HG03060 (cell line): ENCODE measurements around the gene ERFE.

ENCODE experiments used
- ATAC-seq: cut with Tn5 transposase; IDR thresholded peaks from one replicate; pipeline ENCODE4 v1.9.1; 2021; ENCODE audit warnings: low read depth, moderate number of reproducible peaks; ENCODE audit not compliant: unreplicated experiment

ERFE gene

DNA sequence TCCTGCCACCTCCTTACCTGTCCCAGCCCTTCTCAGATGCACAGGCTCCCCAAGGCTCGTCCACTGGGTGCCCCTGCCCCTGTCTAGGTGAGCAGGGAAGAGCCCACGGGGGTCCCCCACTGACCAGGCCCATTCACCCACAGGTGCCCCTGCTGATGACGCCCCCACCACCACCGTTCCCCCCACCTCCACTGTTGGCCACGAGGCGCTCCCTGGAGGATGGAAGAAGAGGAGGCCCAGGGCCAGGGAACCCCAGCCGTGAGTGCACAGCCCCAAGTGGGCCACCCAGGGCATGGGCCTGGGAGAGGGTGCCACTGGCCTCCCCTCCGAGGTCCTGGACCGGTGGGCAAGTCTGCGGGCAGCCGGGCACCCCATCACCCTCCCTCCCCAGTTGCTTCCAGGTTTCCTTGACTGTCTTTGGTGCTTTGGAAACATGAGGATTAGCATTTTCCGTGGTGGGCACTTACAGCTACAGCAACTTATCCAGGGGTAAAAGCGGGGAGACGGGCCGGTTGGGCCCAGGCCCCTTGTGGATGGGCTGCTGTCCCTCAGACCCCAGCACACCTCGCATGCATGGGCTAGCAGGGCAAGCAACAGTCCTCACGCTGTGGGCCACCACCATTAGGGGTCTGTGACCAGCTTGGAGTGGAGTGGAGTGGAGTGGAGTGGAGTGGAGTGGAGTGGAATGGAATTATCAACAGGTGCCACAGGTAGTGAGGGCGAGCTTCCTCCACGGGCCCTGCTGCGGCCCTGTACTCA lies 33.5 kb upstream of the ERFE start:
- ATAC-seq, result no peak

DNA sequence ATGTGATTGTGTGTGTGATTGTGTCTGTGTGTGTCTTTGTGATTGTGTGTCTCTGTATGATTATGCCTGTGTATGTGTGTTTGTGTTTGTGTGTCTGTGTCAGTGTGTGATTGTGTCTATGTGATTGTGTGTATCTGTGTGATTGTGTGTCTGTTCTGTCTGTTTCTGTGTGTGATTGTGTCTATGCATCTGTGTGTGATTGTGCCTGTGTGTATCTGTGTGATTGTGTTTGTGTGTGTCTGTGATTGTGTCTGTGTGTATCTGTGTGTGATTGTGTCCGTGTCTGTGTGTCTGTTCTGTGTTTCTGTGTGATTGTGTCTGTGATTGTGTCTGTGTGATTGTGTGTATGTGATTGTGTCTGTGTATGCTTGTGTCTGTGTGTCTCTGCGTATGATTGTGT lies 32.4 kb upstream of the ERFE start:
- no peak for ATAC-seq

DNA sequence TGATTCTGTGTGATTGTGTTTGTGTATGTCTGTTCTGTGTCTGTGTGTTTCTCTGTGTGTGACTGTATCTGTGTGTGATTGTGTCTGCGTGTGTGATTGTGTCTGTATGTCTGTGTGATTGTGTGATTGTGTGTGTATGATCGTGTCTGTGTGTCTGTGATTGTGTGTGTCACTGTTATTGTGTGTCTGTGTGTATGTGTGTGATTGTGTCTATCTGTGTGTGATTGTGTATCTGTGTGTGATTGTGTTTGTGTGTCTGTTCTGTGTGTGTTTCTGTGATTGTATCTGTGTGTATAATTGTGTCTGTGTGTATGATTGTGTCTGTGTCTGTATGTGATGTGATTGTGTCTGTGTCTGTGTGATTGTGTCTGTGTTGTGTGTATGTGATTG lies 32.0 kb upstream of the ERFE start:
- no peak for ATAC-seq

DNA sequence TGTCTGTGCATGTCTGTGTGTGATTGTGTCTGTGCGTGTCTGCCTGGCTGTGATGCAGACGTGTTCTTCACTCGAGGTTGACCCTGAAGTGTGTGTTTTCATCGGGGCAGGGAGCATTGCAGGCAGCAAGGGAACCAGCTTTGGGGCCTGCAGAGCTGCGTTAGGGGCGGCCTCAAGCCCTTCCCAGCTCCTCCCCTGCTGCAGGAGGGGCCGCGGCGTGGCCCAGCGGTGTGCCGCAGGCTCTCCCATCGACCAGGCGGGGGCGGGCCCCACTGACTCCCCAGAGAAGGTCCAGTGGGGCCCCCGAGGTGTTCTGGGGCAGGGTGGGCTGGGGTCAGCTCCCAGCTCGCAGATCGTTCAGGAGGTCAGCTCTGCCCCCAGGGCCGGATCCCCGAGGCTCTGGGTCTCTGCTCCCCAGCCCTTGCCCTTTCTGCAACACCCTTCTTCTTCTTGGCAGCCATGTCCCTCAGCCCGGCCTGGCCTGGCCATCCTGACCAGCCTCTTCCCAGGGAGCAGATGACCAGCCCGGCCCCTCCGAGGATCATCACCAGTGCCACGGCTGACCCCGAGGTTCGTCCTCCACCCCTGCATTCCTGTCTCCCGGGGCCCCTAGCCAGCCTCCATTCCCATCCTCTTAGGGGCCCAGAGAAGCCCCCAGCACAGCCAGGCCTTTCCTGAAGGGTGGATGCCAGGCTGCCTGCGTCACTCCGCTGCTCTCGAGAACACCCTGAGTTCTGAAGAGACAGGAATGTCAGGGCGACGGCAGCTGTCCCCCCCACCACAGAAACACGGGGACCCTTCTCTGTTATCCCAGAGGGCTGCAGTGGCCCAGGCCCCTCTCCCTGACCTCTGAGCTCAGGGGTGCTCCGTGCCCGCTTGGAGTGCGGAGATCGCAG lies 31.4 kb upstream of the ERFE start:
- ATAC-seq, result no peak

DNA sequence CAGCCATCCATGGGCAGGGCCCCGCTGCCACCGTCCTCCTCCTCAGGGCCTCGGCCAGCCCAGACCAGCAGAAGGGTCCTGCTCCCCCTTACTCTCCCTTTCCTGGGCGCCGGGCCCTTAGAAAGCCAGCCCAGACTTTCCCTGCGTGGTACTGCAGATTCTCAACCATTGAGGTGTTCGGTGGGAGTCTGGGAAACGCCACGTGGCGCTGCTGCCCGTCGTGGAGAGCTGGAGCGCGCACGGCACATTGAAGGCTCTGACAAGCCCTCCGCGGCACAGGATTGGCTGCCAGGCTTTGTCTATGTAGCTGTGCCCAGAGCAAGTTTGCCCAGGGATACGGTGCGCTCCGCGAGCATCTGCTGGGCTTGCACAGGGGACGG lies 30.7 kb upstream of the ERFE start:
- no peak for ATAC-seq

DNA sequence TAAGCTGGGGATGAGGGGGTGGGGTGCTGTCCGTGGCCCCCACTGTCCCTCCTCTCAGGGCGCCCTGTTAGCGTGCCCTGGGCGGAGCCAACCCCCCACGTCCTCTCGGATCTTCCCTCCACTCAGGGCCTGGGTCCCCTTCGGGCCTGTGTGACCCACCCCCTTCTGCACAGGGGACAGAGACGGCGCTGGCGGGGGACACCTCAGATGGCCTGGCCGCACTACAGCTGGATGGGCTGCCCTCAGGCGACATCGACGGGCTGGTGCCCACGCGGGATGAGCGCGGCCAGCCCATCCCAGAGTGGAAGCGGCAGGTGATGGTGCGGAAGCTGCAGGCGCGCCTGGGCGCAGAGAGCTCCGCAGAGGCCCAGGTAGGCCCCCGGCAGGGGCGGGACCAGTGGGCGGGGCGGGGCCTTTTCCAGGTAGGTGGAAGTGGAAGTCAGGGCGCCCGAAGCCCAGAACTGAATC lies 30.2 kb upstream of the ERFE start:
- ATAC-seq, result no peak

DNA sequence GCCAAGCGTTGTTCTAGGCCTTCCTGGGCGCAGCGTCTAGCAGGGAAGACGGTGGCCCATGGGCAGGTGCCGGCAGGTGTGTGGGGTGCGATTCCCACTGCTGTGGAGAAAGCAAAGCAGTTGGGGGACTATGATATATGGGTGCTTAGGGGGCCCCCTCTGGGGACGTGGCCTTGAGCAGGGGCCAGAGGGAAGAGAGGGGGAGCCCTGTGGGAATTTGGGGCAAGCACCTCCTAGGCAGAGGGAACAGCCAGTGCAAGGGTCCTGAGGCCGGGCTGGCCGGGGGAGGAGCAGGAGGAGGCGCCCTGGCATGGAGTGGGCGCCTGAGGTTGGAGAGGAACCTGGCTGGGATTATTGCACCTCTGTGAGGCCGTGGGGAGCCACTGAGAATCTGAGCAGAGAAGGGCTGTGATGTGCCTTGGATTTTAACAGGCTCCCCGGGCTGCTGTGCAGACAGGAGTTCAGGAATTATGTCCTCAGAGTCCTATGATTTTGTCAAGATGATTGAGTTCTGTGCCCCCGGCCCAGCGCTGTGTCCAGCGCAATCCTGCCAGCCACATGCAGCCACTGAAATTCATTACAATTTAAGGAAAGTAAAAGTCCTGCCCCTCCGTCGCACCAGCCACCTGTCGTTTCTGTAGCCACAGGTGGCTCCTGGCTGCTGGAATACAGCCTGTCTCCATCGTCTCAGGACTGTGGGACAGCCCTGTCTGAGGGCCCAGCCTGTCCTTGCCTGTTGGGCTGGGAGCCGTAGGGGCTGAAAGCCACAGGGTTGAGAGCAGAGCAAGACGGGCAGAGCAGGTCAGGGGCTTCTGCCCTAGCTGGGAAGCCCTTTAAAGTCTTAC lies 29.4 kb upstream of the ERFE start:
- ATAC-seq, result no peak

DNA sequence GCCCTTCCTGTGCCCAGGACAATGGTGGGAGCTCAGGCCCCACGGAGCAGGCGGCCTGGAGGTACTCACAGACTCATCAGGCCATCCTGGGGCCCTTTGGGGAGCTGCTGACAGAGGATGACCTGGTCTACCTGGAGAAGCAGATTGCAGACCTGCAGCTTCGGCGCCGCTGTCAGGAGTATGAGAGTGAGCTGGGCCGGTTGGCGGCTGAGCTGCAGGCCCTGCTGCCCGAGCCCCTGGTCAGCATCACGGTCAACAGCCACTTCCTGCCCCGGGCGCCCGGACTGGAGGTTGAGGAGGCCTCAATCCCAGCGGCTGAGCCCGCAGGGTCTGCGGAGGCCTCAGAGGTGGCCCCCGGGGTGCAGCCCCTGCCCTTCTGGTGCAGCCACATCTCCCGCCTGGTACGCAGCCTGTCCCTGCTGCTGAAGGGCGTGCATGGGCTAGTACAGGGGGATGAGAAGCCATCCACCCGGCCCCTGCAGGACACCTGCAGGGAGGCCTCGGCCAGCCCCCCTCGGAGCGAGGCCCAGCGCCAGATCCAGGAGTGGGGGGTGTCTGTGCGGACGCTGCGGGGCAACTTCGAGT lies 28.6 kb upstream of the ERFE start:
- ATAC-seq, result no peak

DNA sequence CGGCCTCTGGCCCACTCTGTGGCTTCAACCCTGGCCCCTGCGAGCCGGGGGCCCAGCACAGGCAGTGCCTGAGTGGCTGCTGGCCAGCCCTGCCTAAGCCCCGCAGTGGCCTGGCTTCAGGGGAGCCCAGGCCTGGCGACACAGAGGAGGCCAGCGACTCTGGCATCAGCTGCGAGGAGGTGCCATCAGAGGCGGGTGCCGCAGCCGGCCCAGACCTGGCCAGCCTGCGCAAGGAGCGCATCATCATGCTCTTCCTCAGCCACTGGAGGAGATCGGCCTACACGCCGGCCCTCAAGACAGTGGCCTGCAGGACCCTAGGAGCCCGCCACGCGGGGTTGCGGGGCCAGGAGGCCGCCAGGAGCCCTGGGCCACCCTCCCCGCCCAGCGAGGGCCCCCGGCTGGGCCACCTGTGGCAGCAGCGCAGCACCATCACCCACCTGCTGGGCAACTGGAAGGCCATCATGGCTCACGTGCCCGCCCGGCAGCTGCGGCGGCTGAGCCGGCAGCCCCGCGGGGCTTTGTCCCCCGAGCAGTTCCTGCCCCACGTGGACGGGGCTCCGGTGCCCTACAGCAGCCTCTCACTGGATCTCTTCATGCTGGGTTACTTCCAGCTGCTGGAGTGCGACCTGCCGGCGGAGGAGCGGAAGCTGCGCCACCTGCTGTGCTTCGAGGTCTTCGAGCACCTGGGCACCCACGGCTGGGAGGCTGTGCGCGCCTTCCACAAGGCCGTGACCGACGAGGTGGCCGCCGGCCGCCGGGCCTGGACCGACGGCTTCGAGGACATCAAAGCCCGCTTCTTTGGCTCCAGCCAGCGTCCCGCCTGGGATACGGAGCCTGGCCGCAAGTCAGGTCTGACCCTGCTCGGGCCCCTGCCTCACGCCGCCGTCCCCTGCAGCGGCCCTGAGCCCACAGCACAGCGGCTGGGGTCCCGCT lies 27.8 kb upstream of the ERFE start:
- ATAC-seq, result no peak

DNA sequence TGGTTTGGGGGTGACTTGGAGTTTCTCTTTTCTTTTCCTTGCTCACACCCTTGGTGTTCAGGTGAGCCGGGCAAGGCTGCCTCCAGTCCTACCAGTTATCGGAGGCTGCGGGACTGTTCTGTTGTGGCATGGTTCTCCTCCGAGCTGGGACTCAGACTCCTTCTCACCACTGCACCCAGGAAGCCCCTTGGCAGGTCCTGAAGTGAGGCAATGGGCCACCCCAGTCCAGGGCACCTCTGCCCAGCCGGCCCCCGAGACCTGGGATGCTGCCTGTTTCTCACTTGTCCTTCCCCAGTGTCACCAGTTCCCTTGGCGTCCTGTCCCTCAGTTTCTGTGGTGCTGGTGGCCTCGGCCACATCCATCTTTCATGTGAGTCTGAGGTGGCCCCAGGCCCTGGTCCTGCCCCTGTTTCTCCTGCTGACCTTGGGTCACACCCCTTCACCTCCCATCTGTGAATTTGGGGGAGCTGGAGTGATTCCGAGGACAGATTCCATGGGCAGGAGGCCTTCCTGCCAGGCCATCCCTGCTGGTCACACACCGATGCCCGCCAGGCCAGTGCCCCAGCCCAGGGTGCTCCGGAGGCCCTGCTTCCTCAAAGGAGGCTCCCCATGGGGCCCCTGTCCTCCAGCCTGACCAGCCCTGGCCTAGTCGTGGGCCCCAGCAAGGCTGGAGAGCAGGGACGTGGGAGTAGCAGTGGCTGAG lies 26.9 kb upstream of the ERFE start:
- ATAC-seq, result no peak

DNA sequence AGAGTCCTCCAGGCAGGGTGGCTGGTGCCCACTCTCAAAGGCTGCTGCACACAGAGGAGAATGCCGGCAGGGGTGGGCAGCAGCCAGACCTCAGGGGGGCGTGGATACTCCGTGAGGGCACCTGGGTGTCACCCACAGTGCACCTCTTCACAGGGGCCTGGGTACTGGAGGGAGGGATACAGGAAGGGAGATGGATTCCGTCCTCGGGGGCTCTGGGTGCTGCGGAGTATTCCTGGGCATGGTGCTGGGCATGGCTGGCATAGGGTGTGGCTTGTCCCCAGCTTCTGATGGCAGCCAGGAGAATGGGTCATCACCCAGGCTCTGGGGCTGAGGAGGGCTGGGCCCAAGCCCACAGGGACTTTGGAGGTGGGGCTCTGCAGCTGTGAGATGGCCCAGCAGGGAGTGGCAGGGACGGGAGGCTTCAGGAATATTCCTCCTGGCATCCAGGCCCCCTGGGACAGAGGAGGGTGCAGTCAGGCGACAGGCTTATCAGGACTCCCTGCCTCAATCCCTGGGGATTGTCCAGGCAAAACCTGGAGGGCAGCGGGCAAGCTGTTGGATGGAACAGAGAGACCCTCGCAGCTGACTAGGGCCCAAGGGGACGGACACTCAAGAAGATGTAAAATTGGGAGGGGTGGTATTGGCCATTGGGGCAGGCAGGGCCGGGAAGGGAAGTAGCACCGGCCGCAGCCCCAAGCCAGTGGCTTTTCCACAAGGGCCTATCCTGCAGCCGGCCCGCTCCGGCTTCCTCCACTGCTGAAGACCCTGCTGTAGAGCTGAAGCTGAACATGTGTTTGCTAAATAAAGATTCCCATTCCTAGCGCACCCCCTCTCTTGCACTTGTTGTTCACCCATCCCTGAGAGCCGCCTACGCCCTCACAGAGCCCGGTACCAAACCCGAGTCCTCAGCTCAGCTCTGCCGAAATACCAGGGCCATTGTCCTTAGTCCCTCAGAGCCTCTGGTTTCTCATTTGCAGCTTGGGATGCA lies 26.0 kb upstream of the ERFE start:
- no peak for ATAC-seq

DNA sequence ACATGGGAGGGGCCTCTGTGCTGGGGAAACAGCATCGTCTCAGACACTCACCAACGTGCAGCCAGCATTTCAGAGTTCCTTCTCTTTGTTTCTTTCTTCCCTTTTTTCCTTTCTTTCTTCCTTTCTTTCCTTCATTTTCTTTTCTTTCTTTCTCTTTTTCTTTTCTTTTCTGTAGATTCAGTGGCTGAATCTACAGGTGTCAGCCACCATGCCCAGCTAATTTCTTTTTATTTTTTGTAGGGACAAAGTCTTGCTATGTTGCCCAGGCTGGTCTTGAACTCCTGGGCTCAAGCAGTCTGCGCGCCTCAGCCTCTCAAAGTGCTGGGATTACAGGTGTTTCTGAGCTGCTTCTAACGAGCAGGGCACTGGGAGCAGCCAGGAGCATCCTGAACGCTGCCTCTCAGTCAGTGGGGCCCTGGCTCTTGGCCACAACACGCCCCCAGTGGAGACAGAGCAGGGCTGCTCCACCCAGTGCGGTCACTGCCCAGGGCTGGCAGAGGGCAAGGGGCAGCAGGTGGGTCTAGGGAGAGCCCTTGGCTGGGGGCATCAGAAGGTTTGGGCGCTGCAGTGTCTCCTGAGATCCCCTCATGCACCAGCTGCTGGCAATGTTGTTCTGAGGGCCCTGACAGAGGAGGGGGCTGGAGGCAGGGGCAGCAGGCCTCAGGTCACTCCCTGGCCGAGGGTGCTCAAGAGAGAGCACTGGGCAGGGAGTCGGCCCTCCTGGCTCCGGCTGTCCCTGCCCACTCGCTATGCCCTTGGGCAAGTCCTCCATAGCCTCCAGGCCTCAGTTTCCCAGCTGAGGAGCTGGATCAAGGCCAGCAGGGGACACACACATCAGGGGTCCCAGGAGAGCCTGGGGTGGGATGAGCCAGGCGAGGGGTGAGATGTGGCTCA lies 25.0 kb upstream of the ERFE start:
- no peak for ATAC-seq

DNA sequence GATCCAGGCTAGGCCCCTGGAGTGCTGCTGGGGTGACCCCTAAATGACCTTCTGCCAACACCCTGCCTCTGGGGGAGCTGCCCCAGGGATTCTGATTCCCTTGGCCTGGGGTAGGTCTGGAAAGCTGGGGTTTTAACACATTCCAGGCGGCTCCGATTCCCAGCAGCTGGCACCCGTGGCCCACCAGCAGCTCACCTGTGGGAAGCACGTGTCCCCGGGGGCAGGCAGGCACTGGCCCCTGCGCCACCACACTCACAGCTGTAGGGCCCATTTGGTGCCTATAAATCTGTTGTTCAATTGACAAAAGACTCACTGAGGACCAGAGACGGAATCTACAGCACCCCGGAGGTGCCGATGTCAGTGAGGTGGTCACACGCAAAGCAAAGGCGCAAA lies 24.4 kb upstream of the ERFE start:
- no peak for ATAC-seq

DNA sequence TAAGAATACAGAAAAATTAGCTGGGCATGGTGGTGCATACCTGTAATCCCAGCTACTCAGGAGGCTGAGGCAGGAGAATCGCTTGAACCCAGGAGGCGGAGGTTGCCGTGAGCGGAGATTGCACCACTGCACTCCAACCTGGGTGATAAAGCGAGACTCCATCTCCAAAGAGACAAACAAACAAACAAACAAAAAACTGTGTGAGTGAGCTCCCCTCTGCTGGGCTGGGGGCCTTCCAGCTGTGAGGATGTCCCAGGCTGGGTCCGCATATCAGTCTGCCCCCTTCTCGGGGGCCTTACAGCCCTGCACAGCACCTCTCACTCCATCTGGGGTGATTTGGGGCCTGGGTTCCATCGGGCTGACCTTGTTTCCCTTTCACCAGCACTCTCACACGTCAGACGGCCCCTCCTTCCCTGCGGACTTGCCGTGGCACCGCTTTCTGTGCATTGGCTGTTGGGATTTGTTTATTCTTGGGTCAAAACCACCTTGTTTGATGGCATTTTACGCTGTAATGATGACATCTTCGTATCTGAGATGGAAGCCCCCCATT lies 23.1 kb upstream of the ERFE start:
- no peak for ATAC-seq

DNA sequence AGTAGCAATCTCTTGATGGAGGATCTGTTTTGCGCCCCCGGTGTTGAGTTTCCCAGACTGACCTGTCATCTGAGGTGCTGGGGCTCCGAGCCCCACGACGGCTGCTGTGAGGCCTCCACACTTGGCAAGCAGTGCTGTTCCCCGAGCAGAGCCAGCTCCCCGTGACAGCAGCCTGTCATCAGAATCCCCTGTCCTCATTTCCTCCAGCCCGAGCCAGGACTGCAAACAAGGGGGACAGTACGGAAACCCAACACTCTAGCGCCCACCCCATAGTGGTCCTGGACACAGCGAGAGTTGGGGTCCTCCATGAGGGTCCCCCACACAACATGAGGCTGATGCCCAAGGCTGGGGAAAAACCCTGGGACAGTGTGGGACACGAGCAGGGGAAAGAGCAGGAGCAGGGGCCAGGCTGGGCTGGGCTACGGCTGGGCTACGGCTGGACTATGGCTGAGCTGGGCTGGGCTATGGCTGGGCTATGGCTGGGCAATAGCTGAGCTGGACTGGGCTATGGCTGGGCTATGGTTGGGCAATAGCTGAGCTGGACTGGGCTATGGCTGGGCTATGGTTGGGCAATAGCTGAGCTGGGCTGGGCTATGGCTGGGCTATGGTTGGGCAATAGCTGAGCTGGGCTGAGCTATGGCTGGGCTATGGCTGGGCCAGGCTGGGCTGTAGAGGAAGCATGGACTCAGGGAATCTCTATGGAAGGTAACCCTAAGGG lies 21.8 kb upstream of the ERFE start:
- ATAC-seq, result no peak

DNA sequence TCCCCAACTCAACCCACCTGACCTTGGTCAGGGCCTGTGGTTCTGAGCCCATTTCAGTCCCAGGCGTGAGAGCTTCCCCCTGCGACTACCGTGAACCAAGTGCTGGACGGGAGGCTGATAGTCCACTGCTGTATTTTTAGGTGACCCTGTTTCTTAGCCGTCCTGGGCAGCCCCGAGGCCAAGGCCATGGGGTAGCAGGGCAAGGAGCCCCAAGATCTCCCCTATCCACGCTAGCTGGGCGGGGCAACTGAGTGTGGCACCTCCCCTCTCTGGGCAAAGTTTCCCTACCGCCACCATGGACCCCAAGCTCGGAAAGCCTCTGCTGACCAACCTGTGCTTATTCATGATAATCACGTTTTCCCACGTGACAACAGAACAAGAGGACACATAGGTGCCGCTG lies 20.9 kb upstream of the ERFE start:
- ATAC-seq, result no peak
